AG10803 (cell line): ENCODE measurements around the gene MAS1.

ENCODE experiments used
- DNase-seq: peaks from one replicate; pipeline ENCODE4 v3.0.0; 2010; ENCODE audit warnings: low read depth
- H3K4me3 ChIP-seq: 2 replicates; pipeline ENCODE4 v1.5.1; 2011; ENCODE audit warnings: mild to moderate bottlenecking, low read length, control low read depth
- TF ChIP-seq, protein P1 (sequence below): conservative IDR thresholded peaks from 2 replicates; pipeline ENCODE4 v1.5.1; 2011; ENCODE audit warnings: mild to moderate bottlenecking, low read length, control low read depth, inconsistent platforms

The MAS1 gene

DNA sequence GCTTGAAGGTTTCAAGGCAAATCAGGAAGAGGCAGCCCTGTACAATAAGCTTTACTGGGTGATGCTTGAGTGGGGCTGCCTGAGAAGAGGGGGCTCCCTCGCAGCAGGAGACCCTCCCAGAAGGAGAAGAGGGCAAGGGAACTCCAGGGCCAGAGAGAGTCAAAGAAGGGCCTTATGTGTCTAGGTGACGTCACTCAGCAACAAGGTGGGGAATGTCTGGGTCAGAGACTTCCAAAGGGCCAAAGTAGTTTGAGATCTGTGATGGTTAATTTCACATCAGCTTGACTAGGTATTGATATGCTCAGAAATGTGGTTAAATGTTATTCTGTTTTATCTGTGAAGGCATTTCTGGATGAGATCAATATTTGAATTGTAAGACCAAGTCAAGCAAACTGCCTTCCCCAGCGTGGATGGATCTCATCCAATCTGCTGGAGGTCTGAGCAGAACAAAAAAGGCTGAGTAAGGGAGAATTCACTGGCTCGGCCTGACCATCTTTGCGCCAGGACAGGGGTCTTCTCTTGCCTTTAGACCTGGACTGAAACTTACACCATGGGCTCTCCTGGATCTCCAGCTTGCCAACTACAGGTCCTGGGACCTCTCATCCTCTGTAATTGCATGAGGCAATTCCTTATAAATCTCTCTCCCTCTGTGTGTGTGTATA lies 35.9 kb downstream of the MAS1 start:
- H3K4me3 ChIP-seq = no peak overlapping the region
- DNase-seq = no peak
- TF ChIP-seq, protein P1, sequence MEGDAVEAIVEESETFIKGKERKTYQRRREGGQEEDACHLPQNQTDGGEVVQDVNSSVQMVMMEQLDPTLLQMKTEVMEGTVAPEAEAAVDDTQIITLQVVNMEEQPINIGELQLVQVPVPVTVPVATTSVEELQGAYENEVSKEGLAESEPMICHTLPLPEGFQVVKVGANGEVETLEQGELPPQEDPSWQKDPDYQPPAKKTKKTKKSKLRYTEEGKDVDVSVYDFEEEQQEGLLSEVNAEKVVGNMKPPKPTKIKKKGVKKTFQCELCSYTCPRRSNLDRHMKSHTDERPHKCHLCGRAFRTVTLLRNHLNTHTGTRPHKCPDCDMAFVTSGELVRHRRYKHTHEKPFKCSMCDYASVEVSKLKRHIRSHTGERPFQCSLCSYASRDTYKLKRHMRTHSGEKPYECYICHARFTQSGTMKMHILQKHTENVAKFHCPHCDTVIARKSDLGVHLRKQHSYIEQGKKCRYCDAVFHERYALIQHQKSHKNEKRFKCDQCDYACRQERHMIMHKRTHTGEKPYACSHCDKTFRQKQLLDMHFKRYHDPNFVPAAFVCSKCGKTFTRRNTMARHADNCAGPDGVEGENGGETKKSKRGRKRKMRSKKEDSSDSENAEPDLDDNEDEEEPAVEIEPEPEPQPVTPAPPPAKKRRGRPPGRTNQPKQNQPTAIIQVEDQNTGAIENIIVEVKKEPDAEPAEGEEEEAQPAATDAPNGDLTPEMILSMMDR = no peak

DNA sequence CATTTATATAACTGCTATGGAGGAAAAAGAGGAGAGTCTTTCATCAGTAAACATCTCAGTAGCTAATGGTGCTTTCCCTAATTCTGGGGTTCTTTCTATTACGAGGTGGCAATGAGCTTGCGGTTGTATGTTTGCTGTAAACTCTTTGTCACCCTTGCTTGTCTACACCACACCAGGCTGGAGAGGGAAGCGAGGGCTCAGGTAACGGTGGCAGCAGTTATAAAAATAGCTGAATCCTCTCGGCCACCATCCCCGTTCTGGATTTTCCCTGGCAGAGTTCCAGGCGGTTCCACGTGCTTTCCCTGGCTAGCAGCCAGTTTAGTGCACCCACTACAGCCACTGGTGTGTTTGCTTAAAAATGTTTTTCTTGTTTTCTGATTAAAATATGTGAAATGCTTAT lies 39.0 kb downstream of the MAS1 start:
- TF ChIP-seq, protein P1 = no peak
- no peak for DNase-seq
- no peak overlapping the region for H3K4me3 ChIP-seq

- no peak for DNase-seq
- TF ChIP-seq, protein P1 = no peak
- H3K4me3 ChIP-seq = no peak overlapping the region
Measured at GRCh38 chr6:159931112-159931511, 40.3 kb downstream of the MAS1 start.

GRCh38 chr6:159931846-159932245 lies 41.1 kb downstream of the MAS1 start:
- TF ChIP-seq, protein P1 = no peak
- no peak for DNase-seq

GRCh38 chr6:159933077-159933476 lies 42.3 kb downstream of the MAS1 start:
- TF ChIP-seq, protein P1 = no peak
- no peak overlapping the region for H3K4me3 ChIP-seq

More at GRCh38 chr6:159931846-159932245, 41.1 kb downstream of the MAS1 start:
- H3K4me3 ChIP-seq = no peak overlapping the region

DNA sequence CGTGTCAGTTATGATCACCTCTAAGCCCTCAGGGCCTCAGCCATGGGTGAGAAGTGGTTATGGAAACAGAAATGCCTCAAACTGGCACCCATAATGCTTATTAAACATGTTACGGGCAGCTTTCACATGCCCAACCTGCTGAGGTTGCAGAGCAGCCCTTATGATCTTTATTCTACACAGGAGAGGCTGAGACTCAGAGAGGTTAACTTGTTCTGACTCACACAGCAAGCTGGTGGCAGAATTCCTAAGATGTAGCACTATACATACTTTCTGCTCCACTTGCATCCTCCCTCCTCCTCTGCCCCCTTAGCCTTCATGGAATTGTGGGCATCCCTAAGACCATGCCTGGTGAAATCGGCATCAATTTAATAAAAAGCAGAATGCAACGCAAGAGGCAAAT lies 43.4 kb downstream of the MAS1 start:
- no peak overlapping the region for H3K4me3 ChIP-seq
- TF ChIP-seq, protein P1 = no peak
- no peak for DNase-seq

More at GRCh38 chr6:159933077-159933476, 42.3 kb downstream of the MAS1 start:
- peak; percentile 20 for DNase-seq

- TF ChIP-seq, protein P1 = no peak
- H3K4me3 ChIP-seq = no peak overlapping the region
- no peak for DNase-seq
Measured at GRCh38 chr6:159935065-159935464, 44.3 kb downstream of the MAS1 start.
